SH-SY5Y (cell line): ENCODE measurements around the gene PFDN1.

ENCODE experiments used
- GATA2 ChIP-seq: IDR thresholded peaks from 2 replicates; pipeline ENCODE4 v1.6.1; 2011; ENCODE audit warnings: mild to moderate bottlenecking, low read depth, low read length
- GATA3 ChIP-seq: IDR thresholded peaks from 2 replicates; pipeline ENCODE4 v1.6.1; 2011; ENCODE audit warnings: low read depth, mild to moderate bottlenecking, low read length, moderate library complexity

Gene PFDN1, protein sequence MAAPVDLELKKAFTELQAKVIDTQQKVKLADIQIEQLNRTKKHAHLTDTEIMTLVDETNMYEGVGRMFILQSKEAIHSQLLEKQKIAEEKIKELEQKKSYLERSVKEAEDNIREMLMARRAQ

DNA sequence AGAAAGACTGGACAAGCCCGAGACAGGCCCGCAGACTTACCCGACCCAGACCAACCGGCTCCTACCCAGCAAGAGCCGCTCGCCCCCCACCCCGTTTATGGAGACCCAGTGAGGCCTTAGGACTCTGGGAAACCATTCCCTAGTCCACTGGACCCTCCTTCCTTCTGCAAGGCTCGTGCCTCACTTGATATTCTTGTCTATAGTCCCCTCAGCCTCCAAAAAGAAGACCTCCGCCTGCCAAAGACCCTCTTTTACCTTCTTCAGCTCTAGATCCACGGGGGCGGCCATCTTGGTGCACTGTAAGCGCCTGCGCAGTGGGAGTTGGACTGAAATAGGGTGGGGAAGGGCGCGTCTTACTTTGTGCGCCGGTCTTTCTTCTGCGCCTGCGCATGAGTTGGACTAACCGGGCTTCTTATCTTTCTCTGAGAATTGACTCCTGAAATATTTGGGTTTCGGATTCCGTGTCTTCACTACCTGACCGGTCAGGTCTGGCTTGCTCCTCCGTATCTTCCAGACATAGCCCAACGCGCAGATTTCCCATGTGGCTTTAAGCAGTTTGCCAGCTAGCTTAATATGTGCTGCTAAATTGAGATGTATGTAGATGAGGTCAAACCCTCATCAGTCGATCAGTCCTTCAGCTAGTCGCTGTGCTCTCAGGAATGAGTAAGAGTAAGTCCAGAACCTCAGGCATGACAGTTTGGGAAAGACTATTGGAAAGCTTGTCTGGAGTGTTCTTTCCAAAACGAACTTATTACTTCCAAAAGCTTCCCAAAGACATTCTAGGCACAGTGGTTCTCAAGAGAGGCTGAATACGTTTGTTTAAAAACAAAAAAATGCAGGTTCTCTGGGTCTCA is at the start of gene PFDN1:
TSS of gene PFDN1 (minus strand) at position 316 of the 854 bp plus-strand sequence. CDS start at position 288, 28 bp downstream.
- TF ChIP-seq GATA2, result peak; percentile 86
- no peak for TF ChIP-seq GATA3

DNA sequence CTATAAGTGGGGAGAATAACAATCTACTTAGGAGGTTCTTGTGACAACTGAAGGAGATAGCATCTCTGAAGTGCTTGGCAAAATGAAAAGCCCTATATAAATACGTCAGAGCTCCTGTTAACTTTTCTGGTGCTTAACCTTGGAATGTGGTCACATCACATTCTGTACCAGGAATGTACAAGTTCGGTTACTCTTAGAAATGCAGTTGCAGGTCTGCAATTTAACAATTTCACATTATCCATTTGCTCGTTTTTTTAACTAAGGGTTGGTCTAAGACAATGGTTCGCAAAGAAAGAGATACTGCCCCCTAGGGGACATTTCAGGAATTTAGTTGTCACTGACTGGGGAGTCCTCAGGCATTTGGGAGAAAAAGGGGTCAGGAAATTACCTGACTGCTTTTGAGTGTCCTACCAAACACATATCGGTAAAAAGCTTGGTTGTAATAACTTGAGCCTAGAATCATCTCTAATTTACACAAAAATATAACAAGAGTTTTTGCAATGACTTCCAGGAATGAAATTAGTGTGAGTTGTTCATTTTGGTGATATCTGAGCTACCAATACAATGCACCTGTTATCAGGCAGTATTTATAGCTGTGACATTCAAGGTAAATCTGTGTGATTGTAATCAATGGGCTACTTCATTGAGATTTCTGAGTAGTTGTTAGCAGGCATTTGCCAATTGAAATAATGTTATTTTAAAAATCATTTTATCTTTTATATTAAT is 48.9 kb upstream of the PFDN1 start:
- TF ChIP-seq GATA2 (no peak), GATA3 (no peak)

DNA sequence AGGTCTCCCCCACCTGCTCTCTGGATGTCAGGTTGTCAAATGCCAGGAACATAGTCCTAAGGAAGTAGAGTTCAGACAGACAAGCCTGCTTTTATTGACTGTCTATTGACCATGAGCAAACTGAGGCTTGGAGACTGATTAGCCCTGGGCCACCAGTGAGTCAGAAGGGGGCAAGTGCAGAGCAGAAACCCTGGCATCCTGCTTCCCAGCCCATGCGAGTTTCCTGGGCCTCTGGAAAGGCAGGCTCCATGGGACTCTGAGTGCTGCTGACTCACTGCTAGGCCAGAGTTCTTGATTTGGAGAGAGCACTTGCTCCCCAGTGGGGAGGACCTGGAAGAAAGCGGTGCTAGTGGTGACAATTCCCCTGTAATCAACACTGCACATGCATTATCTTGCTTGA is 46.3 kb upstream of the PFDN1 start:
- TF ChIP-seq GATA3, result no peak
- TF ChIP-seq GATA2, result no peak

DNA sequence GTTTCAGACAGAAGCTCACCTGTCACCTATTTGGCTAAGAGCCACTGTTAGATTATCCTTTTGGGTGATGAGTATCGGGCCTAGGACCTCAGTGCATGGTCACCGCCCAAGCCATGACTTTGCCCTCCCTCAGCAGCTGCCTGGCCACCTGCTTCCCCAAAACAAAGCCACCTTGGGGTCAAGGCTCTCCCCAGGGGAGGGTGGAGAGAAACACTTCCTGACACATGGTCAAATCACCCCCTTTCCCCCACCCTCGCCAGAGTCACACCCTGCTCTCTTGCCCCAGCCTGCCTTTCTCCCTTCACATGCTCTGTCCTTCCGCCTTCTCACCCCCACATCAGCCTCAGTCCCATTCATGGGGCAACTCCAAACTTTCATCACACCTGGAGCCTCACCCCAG is 45.2 kb upstream of the PFDN1 start:
- TF ChIP-seq GATA2 (no peak), GATA3 (no peak)

DNA sequence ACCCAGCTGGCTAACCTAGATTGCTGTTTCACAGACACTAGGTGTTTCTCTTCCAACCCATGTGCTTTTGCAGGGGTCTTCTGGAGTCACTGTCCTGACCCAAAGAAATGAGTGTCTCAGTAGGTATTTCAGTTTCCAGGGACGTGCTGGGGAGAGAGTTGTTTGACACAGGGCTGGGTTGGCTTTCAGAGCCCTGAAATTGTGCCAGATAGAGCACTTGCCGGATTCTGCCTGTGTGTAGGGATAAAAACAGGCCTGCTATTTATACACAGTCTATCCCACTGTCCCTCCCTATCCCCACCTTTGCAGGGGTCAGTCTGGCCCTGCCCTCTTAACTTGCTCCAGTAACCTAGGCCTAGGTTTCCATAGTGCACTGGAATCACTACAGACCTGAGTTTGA is 44.5 kb upstream of the PFDN1 start:
- no peak for TF ChIP-seq GATA3
- no peak for TF ChIP-seq GATA2

DNA sequence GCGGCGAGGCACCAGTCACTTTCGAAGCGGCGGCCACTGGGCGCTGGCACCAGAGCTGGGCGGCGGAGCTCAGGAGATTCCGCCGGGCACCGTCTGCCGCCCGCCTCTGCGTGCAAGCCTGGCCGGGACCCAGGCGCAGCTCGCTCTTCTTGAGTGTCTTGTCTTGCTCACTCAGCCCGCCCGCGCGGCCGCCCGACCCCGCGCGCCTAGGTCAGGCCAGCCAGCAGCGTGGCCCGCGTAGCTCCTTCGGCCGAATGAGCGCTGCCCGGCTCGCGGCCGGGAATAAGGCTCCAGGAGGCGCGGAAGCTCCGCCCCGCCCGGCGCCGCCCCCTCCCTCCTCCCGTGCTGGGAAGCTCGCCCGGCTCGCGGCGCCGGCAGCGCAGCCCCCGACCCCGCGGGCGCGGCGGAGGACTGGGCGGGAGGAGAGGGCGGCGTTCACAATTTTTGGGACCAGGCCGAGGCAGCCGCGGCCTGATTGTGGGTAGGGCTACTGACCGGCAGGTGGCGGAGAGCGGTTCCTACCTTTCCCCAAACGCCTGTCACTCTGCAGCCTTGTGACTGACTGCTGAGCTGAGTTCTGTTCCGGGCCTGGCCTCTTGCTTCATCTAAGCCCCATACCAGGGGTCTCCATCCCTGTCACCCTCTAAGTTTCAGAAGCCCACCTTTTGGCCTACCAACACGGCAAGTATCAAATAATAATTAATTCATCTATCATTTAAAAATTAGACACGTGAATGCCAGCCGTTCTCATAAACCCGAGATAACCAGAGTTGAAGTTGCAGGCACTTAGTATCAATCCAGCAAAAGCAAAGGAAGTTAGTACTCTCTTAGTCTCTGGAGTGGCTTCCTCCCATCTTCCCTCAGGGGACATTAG is 43.7 kb upstream of the PFDN1 start, which contains the start of gene HBEGF:
TSS of gene HBEGF (minus strand) at position 256 of the 874 bp plus-strand sequence. CDS start 275 bp downstream, outside the sequence.
- no peak for TF ChIP-seq GATA2
- no peak for TF ChIP-seq GATA3

DNA sequence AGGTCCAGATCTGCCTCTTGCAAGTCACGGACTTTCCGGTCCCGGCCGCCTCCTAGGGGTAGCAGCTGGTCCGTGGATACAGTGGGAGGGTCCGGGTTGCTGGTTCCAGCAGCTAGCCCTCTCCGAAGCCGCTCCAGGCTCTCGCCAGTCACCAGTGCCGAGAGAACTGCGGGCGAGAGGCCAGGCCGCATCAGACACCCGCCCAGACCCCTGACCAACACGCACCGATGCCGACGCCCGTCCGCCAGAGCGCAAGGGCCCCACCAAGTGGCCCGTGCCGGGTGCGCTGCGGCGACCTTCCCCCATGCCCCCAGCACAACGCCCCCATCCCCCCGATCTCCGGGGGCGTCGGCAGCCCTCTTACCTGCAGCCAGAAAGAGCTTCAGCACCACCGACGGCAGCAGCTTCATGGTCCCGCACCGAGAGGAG is 43.0 kb upstream of the PFDN1 start:
- TF ChIP-seq GATA3, result no peak
- no peak for TF ChIP-seq GATA2

DNA sequence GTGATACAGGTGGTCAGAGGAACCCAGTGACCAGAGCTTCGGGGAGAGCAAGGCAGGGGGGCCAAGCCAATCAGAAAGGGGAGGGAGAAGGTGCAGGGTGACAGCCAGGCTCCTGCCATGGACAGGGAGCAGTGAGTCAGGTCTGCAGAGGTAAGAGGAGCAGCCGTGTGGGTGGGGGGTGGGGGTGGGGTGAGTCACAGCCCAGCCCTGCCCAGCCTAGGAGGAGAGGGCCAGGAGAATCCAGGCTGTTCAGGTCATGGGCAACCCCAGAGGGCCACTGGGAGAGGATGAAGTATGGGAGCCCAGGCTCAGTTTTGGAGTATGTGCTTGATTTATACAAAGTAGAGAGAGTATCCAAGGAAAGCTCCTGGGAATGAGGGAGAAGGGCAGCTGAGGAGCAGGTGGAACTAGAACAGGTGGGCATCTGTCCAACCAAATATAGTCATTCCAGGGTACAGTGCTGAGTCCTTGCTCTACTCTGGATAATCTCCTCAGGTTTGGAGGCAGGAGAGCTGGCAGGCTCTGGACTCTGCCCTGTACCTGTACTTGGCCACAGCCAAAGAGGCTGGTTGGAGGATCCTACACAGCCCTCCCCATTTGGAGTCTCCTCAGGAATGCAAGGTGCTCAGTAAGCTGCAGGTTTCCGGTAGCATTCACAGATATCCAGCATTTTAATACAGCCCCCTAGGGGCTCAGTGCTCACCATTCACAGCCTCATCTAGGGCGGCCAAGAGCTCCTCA is 42.0 kb upstream of the PFDN1 start:
- TF ChIP-seq GATA2, result no peak
- no peak for TF ChIP-seq GATA3

DNA sequence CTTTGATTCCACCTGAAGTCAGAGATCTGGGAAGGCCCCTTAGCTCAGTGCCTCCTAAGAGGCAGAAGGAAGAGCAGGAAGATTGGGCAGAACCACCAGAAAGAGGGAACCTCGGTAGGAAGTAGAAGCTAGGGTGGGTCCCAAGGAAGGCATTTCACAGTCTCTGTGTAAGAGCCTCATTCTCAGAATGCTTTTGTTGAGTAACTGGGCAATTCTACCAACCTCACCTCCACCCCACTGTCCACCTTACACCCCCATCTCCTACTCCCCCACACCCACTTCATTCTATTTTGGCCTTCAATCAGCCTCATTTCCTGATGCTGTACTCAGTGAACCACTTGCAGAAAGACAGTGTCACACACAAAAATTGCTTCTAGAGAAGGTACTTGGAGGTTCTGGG is 40.0 kb upstream of the PFDN1 start:
- TF ChIP-seq GATA2 (no peak), GATA3 (no peak)

DNA sequence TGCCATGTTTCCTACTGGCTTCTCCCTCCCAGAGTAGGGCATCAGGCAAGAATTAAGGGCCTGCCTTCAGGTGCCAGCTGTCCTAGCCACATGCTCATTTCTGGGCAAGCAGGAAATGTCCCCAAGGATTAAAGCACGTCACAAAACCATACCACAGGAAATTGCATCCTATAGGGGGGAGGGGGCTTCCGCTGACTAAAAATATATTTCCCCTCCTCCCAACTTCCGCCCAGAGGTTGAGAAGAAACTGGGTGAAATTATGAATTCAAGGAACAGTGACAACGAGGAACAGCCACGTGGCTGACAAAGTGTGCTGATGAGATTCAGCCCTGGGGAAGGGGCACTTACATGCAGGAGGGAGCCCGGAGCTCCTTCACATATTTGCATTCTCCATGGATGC is 39.4 kb upstream of the PFDN1 start:
- TF ChIP-seq GATA2 (no peak), GATA3 (no peak)

DNA sequence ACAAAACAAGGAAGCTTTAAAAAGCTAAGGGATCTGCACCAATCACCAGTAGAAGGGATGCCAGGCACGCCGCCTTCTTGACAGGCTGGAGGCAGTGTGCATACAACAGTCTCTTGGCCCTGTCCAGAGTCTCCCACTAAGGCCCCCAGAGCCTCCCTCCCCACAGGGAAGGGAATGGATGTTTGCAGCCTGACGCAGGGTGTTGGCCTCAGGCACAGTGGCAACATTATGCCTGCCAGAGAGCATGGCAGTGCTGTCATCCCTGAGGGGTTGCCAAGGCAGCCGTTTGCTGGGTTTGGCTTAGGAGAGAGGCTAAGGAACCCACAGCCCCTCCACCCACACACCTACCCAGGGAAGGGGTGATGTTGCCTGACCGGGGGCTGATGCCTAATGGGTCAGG is 38.7 kb upstream of the PFDN1 start:
- TF ChIP-seq GATA2 (no peak), GATA3 (no peak)

DNA sequence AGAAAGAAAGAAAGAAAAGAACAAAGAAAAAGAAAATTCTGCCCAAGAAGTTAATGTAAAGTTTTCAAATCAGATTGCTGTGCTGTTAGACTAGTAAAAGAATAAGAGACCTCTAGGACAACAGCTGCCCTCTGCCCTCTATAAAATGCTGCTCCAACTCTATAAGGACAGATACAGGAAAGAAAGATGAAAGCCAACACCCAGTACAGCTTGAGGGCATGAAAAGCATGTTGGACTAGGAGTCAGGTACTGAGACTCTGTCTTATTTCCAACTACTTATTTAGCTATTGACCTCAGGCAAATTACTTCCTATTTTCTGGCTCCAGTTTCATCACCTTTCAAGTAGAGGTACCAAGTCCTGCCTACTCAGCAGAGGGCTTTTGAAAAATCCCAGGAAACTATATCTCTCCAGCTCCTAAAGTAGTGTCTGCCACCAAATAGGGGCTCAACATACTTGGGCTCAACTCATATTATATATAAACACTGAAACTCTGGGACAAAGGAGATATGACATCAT is 37.8 kb upstream of the PFDN1 start:
- TF ChIP-seq GATA2, result no peak
- no peak for TF ChIP-seq GATA3

DNA sequence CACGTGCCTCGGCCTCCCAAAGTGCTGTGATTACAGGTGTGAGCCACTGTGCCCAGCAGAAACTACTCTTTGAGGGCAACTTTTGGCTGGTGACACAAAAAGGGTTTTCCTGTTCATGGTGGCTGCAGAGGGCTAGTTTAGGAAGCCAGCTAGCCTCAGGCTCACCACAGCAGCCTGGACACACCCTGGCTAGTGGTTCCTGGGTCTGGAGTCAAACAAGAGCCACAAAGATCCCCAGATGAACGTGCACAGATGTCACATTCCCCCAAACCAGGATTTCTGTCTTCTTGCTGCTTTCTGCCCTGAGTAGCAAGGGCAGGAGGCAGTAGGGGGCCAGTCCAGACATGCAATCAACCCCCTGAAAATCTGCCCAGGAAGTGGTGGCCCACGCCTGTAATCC is 36.7 kb upstream of the PFDN1 start:
- TF ChIP-seq GATA2, result no peak
- TF ChIP-seq GATA3, result no peak

DNA sequence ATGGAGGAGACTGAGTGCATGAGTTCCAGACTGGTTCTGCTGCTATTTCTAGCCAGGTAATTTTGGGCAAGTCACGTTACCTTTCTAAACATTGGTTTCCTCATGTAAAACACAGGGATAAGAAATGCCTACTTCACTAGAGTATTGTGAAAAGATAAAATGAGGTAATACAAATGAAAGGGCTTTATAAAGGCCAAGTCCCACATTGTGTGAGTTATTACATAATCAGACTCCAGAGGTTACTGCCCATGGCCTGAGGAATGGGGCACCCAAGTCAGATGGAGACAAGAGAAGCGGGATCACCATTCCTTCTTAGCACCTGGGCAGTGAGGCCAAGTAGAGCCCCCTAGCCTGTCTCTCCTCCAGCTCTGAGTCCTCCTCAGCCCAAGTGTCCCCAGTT is 36.0 kb upstream of the PFDN1 start:
- TF ChIP-seq GATA2, result no peak
- no peak for TF ChIP-seq GATA3
